Mesothelial cell of epicardium (in vitro differentiated cells): ENCODE data around the gene PRDM12. TPM values are rescaled to one million over a fixed set of nuclear protein-coding genes. Genes with fewer than 3 reads are reported as not detected.

Experiments
- DNase-seq, 2 experiments: peaks; one replicate each; pipeline ENCODE4 v3.0.0; 2021; ENCODE audit warnings: low spot score in 2 of 2; ENCODE audit not compliant: unreplicated experiment in 2 of 2
- H3K27ac Mint-ChIP-seq: 2 replicates; pipeline ENCODE4 v1.8.0; 2021; ENCODE audit warnings: mixed read lengths
- H3K27me3 Mint-ChIP-seq: 2 replicates; pipeline ENCODE4 v1.8.0; 2021; ENCODE audit warnings: low read depth, mixed read lengths
- H3K36me3 Mint-ChIP-seq: 2 replicates; pipeline ENCODE4 v1.8.0; 2021; ENCODE audit warnings: mixed read lengths
- H3K4me1 Mint-ChIP-seq: 2 replicates; pipeline ENCODE4 v1.8.0; 2021; ENCODE audit warnings: mixed read lengths
- H3K4me3 Mint-ChIP-seq: 2 replicates; pipeline ENCODE4 v1.8.0; 2021; ENCODE audit warnings: mild to moderate bottlenecking, moderate library complexity, mixed read lengths
- H3K9me3 Mint-ChIP-seq: 2 replicates; pipeline ENCODE4 v1.8.0; 2021; ENCODE audit warnings: mixed read lengths
- total RNA-seq: library from RNA; stranded (reverse); gene quantifications from 3 replicates; pipeline ENCODE4 v1.2.1, GENCODE V29; 2021
- TF ChIP-seq, protein P1 (sequence below): fragments of 200-600 bp; sonication (generic); IDR thresholded peaks from one replicate; pipeline ENCODE4 v1.5.0; 2021; ENCODE audit warnings: antibody characterized with exemption; ENCODE audit not compliant: unreplicated experiment

The PRDM12 gene
- total RNA-seq, 1 donor from 2014 or later = not detected

DNA sequence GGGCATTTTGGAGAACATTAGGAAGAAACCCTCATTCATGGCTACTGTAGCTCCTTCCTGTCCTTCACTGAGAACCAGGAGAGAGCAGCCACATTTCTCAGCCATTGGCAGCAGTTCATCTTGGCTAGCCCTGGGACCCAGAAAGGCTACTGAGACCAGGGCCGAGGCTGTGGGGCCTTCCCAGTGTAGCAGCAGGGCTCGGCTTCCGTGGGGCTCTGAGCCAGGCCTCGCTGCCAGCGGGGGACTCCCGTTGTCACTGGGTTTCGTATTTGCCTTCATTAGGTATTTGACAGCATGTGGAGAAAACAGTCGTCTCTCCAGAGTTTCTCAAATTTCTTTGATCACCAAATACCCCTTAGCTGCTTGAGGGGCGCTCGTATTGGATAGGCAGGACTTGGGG lies 37.3 kb upstream of the PRDM12 start:
- Mint-ChIP-seq H3K36me3 (peaks cover 27% of the 10 kb centered on the region), H3K27me3 (no peaks in the 10 kb centered on the region), H3K27ac (no peak overlapping the region), H3K4me3 (no peak overlapping the region), H3K4me1 (no peaks in the 10 kb centered on the region), H3K9me3 (no peaks in the 10 kb centered on the region)
- no peak for DNase-seq
- TF ChIP-seq, protein P1, sequence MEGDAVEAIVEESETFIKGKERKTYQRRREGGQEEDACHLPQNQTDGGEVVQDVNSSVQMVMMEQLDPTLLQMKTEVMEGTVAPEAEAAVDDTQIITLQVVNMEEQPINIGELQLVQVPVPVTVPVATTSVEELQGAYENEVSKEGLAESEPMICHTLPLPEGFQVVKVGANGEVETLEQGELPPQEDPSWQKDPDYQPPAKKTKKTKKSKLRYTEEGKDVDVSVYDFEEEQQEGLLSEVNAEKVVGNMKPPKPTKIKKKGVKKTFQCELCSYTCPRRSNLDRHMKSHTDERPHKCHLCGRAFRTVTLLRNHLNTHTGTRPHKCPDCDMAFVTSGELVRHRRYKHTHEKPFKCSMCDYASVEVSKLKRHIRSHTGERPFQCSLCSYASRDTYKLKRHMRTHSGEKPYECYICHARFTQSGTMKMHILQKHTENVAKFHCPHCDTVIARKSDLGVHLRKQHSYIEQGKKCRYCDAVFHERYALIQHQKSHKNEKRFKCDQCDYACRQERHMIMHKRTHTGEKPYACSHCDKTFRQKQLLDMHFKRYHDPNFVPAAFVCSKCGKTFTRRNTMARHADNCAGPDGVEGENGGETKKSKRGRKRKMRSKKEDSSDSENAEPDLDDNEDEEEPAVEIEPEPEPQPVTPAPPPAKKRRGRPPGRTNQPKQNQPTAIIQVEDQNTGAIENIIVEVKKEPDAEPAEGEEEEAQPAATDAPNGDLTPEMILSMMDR = no peak

DNA sequence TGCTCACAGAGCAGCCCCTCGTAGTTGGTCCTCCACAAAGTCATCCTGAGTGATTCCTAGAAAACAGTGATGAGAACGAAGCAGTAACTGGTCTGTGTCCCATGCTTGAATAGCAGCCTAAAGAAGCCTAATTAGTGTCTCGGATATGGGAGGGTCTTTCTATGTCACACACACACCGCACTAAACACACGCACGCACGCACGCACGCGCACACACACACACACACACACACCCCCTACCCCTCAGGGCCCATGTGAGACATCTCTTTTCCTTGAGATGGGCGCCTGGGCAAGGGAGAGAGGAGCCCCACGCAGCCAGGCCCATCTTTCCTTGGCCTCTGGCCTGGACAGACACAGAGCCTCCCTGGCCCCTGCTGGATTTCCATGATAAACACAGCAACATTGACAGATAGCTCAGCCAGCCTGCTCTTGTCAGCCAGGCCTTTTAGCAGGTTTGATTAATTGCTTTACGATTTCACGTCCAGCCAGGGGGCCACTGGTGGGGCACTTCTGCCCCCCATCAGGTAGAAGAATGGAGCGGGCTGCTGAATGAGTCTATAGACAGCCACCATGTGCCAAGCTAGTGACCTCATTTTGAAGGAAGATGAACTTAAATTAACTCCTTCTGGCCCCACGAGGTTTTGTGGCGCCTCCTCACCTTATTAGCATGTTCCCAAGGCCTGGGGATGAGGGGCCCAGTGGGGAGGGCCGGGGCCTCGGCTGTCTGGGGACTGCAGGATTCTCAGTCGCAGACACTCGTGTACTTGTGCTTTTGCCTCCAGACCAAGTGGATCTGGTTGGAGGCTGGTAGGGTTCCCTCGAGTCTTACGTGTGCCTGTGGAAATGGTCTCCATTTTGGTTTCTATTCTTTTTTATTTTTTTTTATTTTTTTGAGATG lies 36.2 kb upstream of the PRDM12 start:
- no peak overlapping the region for H3K27ac Mint-ChIP-seq
- no peak overlapping the region for H3K4me3 Mint-ChIP-seq
- peaks cover 23% of the 10 kb centered on the region for H3K36me3 Mint-ChIP-seq
- DNase-seq = no peak
- no peaks in the 10 kb centered on the region for H3K4me1 Mint-ChIP-seq
- H3K9me3 Mint-ChIP-seq = no peaks in the 10 kb centered on the region
- TF ChIP-seq, protein P1 = no peak
- H3K27me3 Mint-ChIP-seq = no peaks in the 10 kb centered on the region

DNA sequence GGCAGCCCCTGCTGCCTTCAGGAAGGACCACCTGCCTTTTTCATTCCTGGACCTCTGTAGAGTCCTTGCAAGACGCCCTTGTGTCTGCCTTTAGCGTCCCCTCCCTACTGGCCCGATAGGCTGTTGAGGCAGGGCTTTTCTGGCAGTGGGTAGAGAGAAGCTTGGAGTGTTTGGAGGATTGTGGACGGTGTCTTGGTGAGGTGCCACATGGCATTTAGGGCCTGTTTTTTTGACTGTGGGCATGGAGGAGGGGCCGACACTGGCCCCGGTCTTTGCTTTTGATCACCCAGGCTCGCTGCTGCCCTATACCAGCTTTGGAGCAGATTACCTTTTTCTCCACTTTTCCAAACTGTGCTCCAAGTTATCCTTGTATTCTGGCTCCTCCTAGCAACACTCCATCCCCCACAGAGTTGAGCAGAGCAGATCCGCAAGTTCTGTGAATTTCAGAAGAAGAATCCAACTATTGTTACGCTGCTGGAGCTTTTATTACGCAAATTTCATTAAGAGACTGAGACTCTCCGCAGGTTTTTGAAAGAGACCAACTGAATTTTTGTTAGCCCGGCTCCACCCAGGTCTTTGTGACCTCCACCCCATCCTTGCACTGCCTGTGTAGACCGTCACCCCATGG lies 34.8 kb upstream of the PRDM12 start:
- H3K36me3 Mint-ChIP-seq = peaks cover 14% of the 10 kb centered on the region
- TF ChIP-seq, protein P1 = no peak
- no peaks in the 10 kb centered on the region for H3K27me3 Mint-ChIP-seq
- H3K4me3 Mint-ChIP-seq = no peak overlapping the region
- H3K4me1 Mint-ChIP-seq = no peaks in the 10 kb centered on the region
- no peak overlapping the region for H3K27ac Mint-ChIP-seq
- H3K9me3 Mint-ChIP-seq = no peaks in the 10 kb centered on the region
- DNase-seq = no peak

DNA sequence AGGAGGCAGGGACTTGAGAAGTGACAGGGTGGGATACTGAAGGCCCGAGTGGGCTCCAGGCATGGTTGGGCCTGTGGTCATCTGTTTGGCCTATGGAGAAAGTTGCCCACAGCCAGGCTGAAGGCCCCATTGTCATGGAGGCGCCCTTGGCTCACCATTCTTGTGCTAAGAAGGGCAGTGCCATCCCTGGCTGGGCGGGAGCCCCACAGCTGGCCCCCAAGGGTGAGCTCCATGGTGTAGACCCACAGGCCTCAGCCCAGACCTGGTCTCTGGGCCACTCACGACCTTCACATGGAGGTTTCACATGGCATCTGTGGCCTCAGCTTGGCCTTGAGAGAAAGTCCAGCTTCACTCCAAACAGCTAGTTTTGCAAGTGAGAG lies 34.3 kb upstream of the PRDM12 start:
- Mint-ChIP-seq H3K9me3 (no peaks in the 10 kb centered on the region), H3K4me3 (no peak overlapping the region), H3K27ac (no peak overlapping the region), H3K27me3 (no peaks in the 10 kb centered on the region), H3K4me1 (no peaks in the 10 kb centered on the region), H3K36me3 (peaks cover 17% of the 10 kb centered on the region)
- DNase-seq = no peak
- TF ChIP-seq, protein P1 = no peak

DNA sequence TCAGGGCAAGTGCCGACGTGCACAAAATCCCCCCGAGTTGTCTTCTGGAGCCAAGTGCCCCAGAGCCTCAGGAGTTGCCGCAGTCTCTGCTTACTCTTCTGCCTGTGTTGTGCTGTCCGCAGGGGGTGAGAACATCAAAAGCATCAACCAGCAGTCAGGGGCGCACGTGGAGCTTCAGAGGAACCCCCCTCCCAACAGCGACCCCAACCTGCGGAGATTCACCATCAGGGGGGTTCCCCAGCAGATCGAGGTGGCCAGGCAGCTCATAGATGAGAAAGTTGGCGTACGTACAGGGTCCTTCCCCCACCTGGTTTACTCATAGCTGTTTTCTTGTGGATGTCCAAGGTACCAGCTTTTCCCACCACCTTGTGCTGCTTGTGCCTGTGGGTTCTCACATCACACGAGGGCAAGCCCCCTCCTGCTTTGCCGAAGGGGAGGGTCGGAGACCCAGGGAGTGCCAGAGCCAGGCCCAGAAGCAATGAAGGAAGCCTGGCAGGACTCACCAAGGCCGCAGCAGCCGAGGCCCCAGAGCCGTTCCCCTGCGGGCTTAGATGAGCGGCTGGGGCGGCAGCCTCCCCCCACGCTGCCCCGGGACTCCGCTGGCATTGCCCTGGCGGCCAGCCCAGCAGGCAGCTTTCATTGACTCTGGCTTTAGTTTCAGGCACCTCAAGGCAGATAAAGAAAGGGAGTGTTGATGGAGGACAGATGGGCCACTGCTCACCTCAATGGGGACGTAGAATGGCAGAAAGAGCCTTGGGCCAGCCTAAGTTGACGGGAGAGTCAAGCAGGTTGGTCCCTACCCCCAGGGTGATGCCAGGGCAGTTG lies 33.7 kb upstream of the PRDM12 start:
- Mint-ChIP-seq H3K27me3 (no peaks in the 10 kb centered on the region), H3K27ac (no peak overlapping the region), H3K4me1 (no peaks in the 10 kb centered on the region), H3K9me3 (no peaks in the 10 kb centered on the region), H3K4me3 (no peak overlapping the region), H3K36me3 (peaks cover 15% of the 10 kb centered on the region)
- DNase-seq = no peak
- TF ChIP-seq, protein P1 = no peak
